ENCODE data around the gene COL4A2.

GRCh38 chr13:110435331-110435730, 128.2 kb downstream of the COL4A2 start:
- TF ChIP-seq EZH2 (IDR thresholded peaks at IDR 0.05) (no peak), POLR2AphosphoS5 (IDR thresholded peaks at IDR 0.05; ENCODE audit: borderline replicate concordance, low read depth, low read length) (no peak), FOXP2 (optimal IDR thresholded peaks at IDR 0.05; ENCODE audit: control extremely low read depth, extremely low read length, insufficient read depth) (no peak)
